DMS79 treated with DMSO at 0.1 percent for 48 hours (cell line): ENCODE data around the gene BLOC1S6.
"Not testable (repeated sequence)": the region's sequence is repeated elsewhere in the genome, so short reads cannot be mapped to it uniquely, and the experiment has no call there.

Experiments used
- DNase-seq: peaks from one replicate; lab custom pipeline; 2025; lab: John Stamatoyannopoulos, UW

Gene BLOC1S6

GRCh38 chr15:45641374-45641781 is 54.2 kb downstream of the BLOC1S6 start:
- DNase-seq = peak; percentile 17

DNA sequence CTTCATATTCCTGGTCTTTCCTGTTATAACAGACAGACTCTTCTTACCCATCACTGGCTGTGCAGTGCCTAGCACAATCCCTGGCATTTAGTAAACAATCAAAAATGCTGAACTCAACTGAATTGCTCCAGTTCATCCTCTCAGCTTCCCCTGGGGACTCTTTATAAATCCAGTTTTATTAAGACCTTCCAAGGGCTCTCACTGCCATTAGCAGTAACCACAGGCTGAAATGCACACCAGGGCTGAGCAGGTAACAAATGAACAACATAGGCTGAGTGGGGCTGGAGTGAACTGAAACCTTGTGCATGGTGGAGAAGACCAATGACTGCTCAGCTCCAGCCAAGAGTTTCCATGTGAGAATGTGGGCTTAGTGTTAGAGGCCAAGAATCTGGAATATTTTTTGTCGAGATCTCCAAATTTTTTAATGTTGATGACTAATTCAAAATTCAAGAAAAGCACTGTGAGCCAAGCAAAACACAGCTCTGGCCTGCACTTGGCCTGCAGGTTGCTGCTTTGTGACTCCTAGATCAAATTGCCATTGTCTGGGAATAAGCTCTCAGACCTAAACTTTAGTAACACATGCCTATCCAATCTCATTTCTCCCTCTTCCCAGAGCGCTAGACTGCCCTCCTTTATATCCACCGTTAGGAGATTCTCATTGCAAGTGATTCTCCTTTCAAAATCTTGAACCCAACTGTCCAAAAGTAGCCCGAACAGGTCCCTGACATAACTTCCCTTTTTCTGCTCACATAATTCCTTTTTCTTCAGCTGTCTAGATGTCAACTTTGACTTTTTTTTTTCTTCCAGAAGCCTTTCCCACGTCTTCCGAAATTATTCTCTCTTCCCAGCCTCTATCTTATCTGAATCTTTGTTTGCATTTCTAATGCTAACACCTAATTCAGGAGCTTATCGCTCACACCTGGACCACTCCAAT is 55.1 kb downstream of the BLOC1S6 start:
- DNase-seq = peak; percentile 85

DNA sequence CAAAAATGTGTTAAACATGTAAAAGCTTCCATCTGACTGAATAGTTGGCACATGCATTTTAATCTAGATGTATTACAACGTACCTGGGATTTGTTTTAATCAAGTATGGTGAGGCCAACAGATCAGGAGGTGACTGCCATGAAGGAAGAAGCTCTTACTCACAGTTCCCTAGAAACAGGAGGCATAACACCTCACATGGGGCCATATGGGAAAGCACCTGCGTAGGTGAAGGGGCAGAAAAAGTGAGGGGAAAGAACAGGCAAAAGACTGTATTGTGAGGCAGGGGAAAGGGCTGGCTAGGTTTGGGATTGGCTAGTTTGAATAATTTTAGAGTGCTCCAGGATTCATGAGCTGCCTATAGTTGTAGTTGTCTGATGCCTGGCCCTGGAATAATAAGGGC is 57.3 kb downstream of the BLOC1S6 start:
- no peak for DNase-seq

GRCh38 chr15:45645026-45645980 is 58.1 kb downstream of the BLOC1S6 start:
- no peak for DNase-seq

GRCh38 chr15:45646220-45646619 is 59.0 kb downstream of the BLOC1S6 start:
- DNase-seq = no peak

DNA sequence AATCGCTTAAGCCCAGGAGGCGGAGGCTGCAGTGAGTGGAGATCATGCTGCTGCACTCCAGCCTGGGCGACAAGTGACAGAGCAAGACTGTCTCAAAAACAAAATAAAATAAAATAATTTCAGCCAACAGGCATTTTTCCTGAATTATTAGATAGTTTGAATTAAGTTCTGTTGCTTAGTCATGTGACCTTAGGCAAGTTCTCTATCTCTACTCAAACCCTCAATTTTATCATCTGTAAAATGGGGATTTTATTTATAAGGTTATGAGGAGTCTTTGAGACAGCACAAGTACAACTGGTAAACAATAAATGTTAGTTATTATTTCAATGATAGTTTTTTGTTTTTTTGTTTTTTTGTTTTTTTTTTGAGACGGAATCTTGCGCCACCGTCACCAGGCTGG is 60.6 kb downstream of the BLOC1S6 start:
- no peak for DNase-seq

GRCh38 chr15:45648521-45649200 is 61.5 kb downstream of the BLOC1S6 start:
- no peak for DNase-seq

DNA sequence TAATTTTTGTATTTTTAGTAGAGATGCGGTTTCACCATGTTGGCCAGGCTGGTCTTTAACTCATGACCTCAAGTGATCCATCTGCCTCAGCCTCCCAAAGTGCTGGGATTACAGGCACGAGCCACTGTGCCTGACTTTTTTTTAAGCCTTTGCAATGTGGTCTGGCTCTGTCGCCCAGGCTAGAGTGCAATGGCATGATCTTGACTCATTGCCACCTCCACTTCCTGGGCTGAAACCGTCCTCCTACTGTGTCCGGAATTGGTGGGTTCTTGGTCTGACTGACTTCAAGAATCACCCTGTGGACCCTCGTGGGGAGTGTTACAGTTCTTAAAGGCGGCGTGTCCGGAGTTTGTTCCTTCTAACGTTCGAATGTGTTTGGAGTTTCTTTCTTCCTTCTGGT is 62.8 kb downstream of the BLOC1S6 start:
- not testable (repeated sequence) for DNase-seq

DNA sequence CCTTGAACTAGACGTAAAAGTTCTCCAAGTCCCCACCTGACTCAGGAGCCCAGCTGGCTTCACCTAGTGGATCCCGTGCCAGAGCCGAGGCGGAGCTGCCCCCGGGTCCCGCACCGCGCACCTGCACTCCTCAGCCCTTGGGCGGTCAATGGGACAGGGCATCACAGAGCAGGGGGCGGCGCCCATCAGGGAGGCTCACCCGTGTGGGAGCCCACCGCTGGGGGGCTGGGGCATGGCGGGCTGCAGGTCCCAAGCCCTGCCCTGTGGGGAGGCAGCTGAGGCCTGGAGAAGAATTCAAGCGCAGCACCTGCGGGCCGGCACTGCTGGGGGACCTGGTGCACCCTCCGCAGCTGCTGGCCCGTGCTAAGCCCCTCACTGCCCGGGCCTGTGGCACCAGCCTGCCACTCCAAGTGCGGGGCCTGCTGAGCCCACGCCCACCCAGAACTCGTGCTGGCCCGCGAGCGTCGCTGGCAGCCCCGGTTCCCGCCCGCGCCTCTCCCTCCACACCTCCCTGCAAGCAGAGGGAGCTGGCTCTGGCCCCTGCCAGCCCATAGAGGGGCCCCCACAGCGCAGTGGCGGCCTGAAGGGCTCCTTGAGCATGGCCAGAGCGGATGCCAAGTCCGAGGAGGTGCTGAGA is 63.8 kb downstream of the BLOC1S6 start:
- DNase-seq = no peak

- DNase-seq = no peak
These were observed 66.7 kb downstream of the BLOC1S6 start for GRCh38 chr15:45653702-45654424.

- DNase-seq = no peak
These were observed 67.6 kb downstream of the BLOC1S6 start for GRCh38 chr15:45654749-45655148.

DNA sequence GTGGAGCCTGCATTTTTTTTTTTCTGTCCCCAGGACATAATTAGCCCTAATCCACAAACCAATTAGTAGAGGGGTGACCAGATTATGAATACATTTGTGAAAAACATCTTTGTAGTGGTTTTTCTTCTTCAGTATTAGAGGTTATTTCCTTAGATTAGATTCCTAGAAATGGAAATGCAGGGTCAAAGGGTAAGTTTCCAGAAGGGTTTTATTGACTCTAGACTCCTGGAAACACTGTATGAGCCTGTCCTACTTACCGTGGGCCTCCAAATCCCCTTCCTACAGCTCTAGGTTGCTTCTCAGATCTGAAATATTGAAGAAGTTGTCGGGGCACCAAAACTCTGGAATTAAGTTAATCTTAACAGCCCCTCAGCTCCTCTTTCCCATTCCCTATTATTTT is 70.1 kb downstream of the BLOC1S6 start:
- no peak for DNase-seq

- no peak for DNase-seq
These were observed 70.8 kb downstream of the BLOC1S6 start for GRCh38 chr15:45657764-45658545.
